Neural crest cell (in vitro differentiated cells): Measurements from ENCODE around the gene RNF121. TPM values are rescaled to one million over a fixed set of nuclear protein-coding genes. Genes with fewer than 3 reads are reported as not detected.

ENCODE experiments used
- DNase-seq: peaks from one replicate; pipeline ENCODE4 v3.0.0; 2021; ENCODE audit warnings: low read depth, mixed read lengths, low spot score
- H3K27ac Mint-ChIP-seq: one replicate; pipeline ENCODE4 v1.8.0; 2021; ENCODE audit warnings: mild to moderate bottlenecking, mixed read lengths; ENCODE audit not compliant: unreplicated experiment
- H3K27me3 Mint-ChIP-seq: 2 replicates; pipeline ENCODE4 v1.8.0; 2021; ENCODE audit warnings: low read depth, mild to moderate bottlenecking, mixed read lengths
- H3K36me3 Mint-ChIP-seq: 2 replicates; pipeline ENCODE4 v1.8.0; 2021; ENCODE audit warnings: low read depth, mild to moderate bottlenecking, mixed read lengths
- H3K4me1 Mint-ChIP-seq: 2 replicates; pipeline ENCODE4 v1.8.0; 2021; ENCODE audit warnings: mixed read lengths
- H3K4me3 Mint-ChIP-seq: one replicate; pipeline ENCODE4 v1.8.0; 2021; ENCODE audit warnings: mild to moderate bottlenecking, mixed read lengths
- H3K9me3 Mint-ChIP-seq: 2 replicates; pipeline ENCODE4 v1.8.0; 2021; ENCODE audit warnings: mixed read lengths
- total RNA-seq: library from RNA; stranded (reverse); gene quantifications from 2 replicates; pipeline ENCODE4 v1.2.1, GENCODE V29; 2021
- TF ChIP-seq, protein P1 (sequence below): fragments of 200-600 bp; sonication (generic); conservative IDR thresholded peaks from 2 replicates; pipeline ENCODE4 v1.5.0; 2021; ENCODE audit warnings: antibody characterized with exemption, mild to moderate bottlenecking

RNF121 gene
- total RNA-seq, 1 donor from 2014 or later: 48.8 TPM

DNA sequence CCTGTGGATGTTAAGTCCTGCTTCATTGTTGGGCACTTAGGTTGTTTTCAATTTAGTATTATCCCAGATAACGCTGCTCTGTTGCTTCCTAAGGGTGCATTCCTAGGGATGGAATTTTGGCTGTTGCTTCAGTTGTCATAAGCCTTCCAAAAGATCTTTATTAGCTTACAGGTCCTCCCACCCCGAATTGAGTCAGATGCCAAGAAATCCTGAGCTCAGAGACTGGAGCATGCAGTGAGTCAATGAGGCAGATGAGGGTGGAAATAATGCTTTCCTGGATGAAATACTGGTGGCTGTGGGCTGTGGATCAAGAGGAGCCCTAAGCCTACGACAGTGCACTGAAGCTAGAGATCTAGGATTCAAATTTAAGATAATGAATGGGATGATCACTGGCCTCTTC lies 59.2 kb downstream of the RNF121 start:
- no peak for DNase-seq
- no peaks in the 10 kb centered on the region for H3K27me3 Mint-ChIP-seq
- no peaks in the 10 kb centered on the region for H3K4me1 Mint-ChIP-seq
- TF ChIP-seq, protein P1, sequence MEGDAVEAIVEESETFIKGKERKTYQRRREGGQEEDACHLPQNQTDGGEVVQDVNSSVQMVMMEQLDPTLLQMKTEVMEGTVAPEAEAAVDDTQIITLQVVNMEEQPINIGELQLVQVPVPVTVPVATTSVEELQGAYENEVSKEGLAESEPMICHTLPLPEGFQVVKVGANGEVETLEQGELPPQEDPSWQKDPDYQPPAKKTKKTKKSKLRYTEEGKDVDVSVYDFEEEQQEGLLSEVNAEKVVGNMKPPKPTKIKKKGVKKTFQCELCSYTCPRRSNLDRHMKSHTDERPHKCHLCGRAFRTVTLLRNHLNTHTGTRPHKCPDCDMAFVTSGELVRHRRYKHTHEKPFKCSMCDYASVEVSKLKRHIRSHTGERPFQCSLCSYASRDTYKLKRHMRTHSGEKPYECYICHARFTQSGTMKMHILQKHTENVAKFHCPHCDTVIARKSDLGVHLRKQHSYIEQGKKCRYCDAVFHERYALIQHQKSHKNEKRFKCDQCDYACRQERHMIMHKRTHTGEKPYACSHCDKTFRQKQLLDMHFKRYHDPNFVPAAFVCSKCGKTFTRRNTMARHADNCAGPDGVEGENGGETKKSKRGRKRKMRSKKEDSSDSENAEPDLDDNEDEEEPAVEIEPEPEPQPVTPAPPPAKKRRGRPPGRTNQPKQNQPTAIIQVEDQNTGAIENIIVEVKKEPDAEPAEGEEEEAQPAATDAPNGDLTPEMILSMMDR: no peak
- H3K36me3 Mint-ChIP-seq: peaks cover 9% of the 10 kb centered on the region
- no peaks in the 10 kb centered on the region for H3K9me3 Mint-ChIP-seq
- no peak overlapping the region for H3K27ac Mint-ChIP-seq
- H3K4me3 Mint-ChIP-seq: no peak overlapping the region

- H3K27me3 Mint-ChIP-seq: no peaks in the 10 kb centered on the region
- TF ChIP-seq, protein P1: no peak
- no peaks in the 10 kb centered on the region for H3K9me3 Mint-ChIP-seq
- no peak for DNase-seq
- H3K27ac Mint-ChIP-seq: no peak overlapping the region
- H3K4me1 Mint-ChIP-seq: no peaks in the 10 kb centered on the region
- no peak overlapping the region for H3K4me3 Mint-ChIP-seq
- H3K36me3 Mint-ChIP-seq: peaks cover 13% of the 10 kb centered on the region
Observed at GRCh38 chr11:71990701-71991100, 61.9 kb downstream of the RNF121 start.

GRCh38 chr11:71991494-71991893 lies 62.6 kb downstream of the RNF121 start:
- no peaks in the 10 kb centered on the region for H3K4me1 Mint-ChIP-seq
- H3K9me3 Mint-ChIP-seq: no peaks in the 10 kb centered on the region
- no peak overlapping the region for H3K4me3 Mint-ChIP-seq
- TF ChIP-seq, protein P1: no peak
- no peak overlapping the region for H3K27ac Mint-ChIP-seq
- no peak for DNase-seq
- H3K36me3 Mint-ChIP-seq: peaks cover 13% of the 10 kb centered on the region
- H3K27me3 Mint-ChIP-seq: no peaks in the 10 kb centered on the region

GRCh38 chr11:71992136-71992730 lies 63.4 kb downstream of the RNF121 start:
- TF ChIP-seq, protein P1: no peak
- H3K9me3 Mint-ChIP-seq: no peaks in the 10 kb centered on the region
- DNase-seq: no peak
- no peaks in the 10 kb centered on the region for H3K27me3 Mint-ChIP-seq
- no peaks in the 10 kb centered on the region for H3K4me1 Mint-ChIP-seq
- peaks cover 13% of the 10 kb centered on the region for H3K36me3 Mint-ChIP-seq
- H3K4me3 Mint-ChIP-seq: no peak overlapping the region
- H3K27ac Mint-ChIP-seq: no peak overlapping the region

DNA sequence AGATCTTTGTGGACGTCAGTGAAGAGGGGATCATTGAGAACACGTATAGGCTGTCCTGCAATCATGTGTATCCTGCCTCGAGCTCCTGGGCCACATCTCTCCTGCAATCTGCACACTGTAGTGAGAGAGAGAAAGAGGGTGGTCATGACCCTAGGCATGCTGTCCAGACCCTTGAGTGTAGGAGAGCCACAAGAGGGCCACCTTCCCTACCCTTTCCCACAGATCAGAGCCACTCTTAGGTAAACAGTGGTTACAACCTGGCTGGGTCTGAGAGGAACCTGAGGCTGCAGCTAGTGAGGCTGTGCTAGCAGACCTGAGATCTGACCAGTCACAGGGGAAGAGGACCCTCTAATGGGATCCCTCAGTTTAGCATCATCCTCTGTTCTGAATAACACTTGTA lies 65.9 kb downstream of the RNF121 start:
- Mint-ChIP-seq H3K4me1 (no peaks in the 10 kb centered on the region), H3K9me3 (no peaks in the 10 kb centered on the region), H3K27me3 (peaks cover 6% of the 10 kb centered on the region), H3K36me3 (peaks cover 18% of the 10 kb centered on the region), H3K27ac (peak overlapping the region; percentile 59), H3K4me3 (no peak overlapping the region)
- TF ChIP-seq, protein P1: no peak
- DNase-seq: no peak
